K562 (cell line): ENCODE results near the gene SCN8A. TPM values are rescaled to one million over a fixed set of nuclear protein-coding genes. Genes with fewer than 3 reads are reported as not detected.

ENCODE experiments used
- ATAC-seq: fragments of 200-7000 bp; cut with Tn5 transposase; 3 replicates; pipeline ENCODE4 v1.9.1; 2020; ENCODE audit warnings: moderate library complexity
- BruUV-seq: library from RNA; stranded (reverse); fragments of 400-500 nt; replicated peaks from 2 replicates; lab custom pipeline; 2021; lab: Mats Ljungman, UMichigan
- CTCF ChIA-PET: fragments of 300-600 bp; formaldehyde crosslinking; extraction: SDS; loops from one replicate; lab custom pipeline; 2021; ENCODE audit warnings: low intra/inter-chr PET ratio; lab: Yijun Ruan, JAX
- POLR2A ChIA-PET: fragments of 300-600, 350-650 bp; sonication (Branson Sonifier 250); formaldehyde crosslinking; extraction: SDS; loops from one replicate; lab custom pipeline; 2021; ENCODE audit warnings: antibody characterized with exemption, inconsistent platforms; lab: Yijun Ruan, JAX
- DNase-seq, 4 experiments: peaks; one replicate each; pipeline versions ENCODE4 v3.0.0 to v3.0.0-alpha.2; 2011 to 2018; ENCODE audit warnings: low spot score in 3 of 4, mixed read lengths in 3 of 4; ENCODE audit errors: extremely low read depth in 1 of 4
- FAIRE-seq: peaks from 2 replicates; lab custom pipeline; 2011; peaks lifted over from hg19 to GRCh38; lab: Jason Lieb, UNC
- H2AFZ ChIP-seq: 2 replicates; pipeline ENCODE4 v1.6.0; 2011; ENCODE audit warnings: low read depth, low read length, control low read depth, inconsistent platforms
- H3K27ac ChIP-seq: fragments of 200-600 bp; 3 replicates; pipeline ENCODE4 v1.8.0; 2011; ENCODE audit warnings: low read depth, mild to moderate bottlenecking, control low read depth, inconsistent platforms, low read length, moderate library complexity, mixed read lengths; ENCODE audit errors: extremely low read depth
- H3K27me3 ChIP-seq, 2 experiments: fragments of 300-600 bp in 1 of 2; 2 replicates in 1 of 2; 3 replicates in 1 of 2; pipeline versions ENCODE4 v1.6.0 to v1.8.0; 2011; ENCODE audit warnings: inconsistent platforms in 2 of 2, low read length in 2 of 2, mild to moderate bottlenecking in 1 of 2, mixed read lengths in 1 of 2, moderate library complexity in 1 of 2; ENCODE audit not compliant: control insufficient read depth in 2 of 2, insufficient read depth in 2 of 2
- H3K36me3 ChIP-seq: fragments of 300-600 bp; 3 replicates; pipeline ENCODE4 v1.8.0; 2011; ENCODE audit warnings: mild to moderate bottlenecking, low read length, inconsistent platforms; ENCODE audit not compliant: control insufficient read depth, insufficient read depth
- H3K4me1 ChIP-seq, 2 experiments: fragments of 200-600 bp in 1 of 2; replicated peaks in 1 of 2; 2 replicates in 1 of 2; 3 replicates in 1 of 2; pipeline versions ENCODE4 v1.5.1 to v1.8.0; 2011; ENCODE audit warnings: inconsistent platforms in 2 of 2, low read length in 2 of 2, mild to moderate bottlenecking in 1 of 2, mixed read lengths in 1 of 2, moderate library complexity in 1 of 2; ENCODE audit not compliant: control insufficient read depth in 2 of 2, insufficient read depth in 2 of 2
- H3K4me2 ChIP-seq: 2 replicates; pipeline ENCODE4 v1.6.1; 2011; ENCODE audit warnings: low read length, control low read depth, inconsistent platforms, mixed read lengths; ENCODE audit not compliant: insufficient read depth
- H3K4me3 ChIP-seq: fragments of 200-600 bp; sonication (generic), shearing (Covaris generic); 2 replicates; pipeline ENCODE4 v1.5.1; 2016; ENCODE audit warnings: control low read depth, inconsistent platforms
- H3K79me2 ChIP-seq: fragments of 200-600 bp; 3 replicates; pipeline ENCODE4 v1.8.0; 2011; ENCODE audit warnings: low read length, inconsistent platforms; ENCODE audit not compliant: control insufficient read depth, insufficient read depth
- H3K9ac ChIP-seq, 2 experiments: 2 replicates each; pipeline versions ENCODE4 v1.6.0 to v1.6.1; 2011; ENCODE audit warnings: low read depth in 2 of 2, low read length in 2 of 2, control low read depth in 1 of 2, inconsistent platforms in 1 of 2, mild to moderate bottlenecking in 1 of 2, mixed read lengths in 1 of 2; ENCODE audit not compliant: insufficient read depth in 1 of 2
- H3K9me1 ChIP-seq: one replicate; pipeline ENCODE4 v1.6.0; 2011; ENCODE audit warnings: inconsistent platforms, mild to moderate bottlenecking, low read length, moderate library complexity; ENCODE audit not compliant: control insufficient read depth, insufficient read depth
- H3K9me3 ChIP-seq: replicated peaks from 2 replicates; pipeline ENCODE4 v1.5.1; 2011; ENCODE audit warnings: low read depth, low read length, inconsistent platforms; ENCODE audit not compliant: control insufficient read depth, insufficient read depth
- H4K20me1 ChIP-seq: replicated peaks from 2 replicates; pipeline ENCODE4 v1.6.1; 2011; ENCODE audit warnings: low read length, inconsistent platforms, mixed read lengths; ENCODE audit not compliant: control insufficient read depth, insufficient read depth
- ASH1L ChIP-seq: fragments of 450-650 bp; IDR thresholded peaks from 2 replicates; pipeline ENCODE4 v1.6.1; 2018; ENCODE audit warnings: borderline replicate concordance, mild to moderate bottlenecking, low read depth; ENCODE audit not compliant: partially characterized antibody
- C11orf30 ChIP-seq: fragments of 450-650 bp; IDR thresholded peaks from 2 replicates; pipeline ENCODE4 v1.6.1; 2016; ENCODE audit warnings: low read depth, mild to moderate bottlenecking
- CBX3 ChIP-seq, 2 experiments: IDR thresholded peaks; 1 replicate in 1 of 2; 2 replicates in 1 of 2; pipeline ENCODE4 v1.6.1; 2012; ENCODE audit warnings: inconsistent platforms in 2 of 2, low read length in 2 of 2, borderline replicate concordance in 1 of 2, control low read depth in 1 of 2
- CCNT2 ChIP-seq: IDR thresholded peaks from 2 replicates; pipeline ENCODE4 v1.6.1; 2011; ENCODE audit warnings: borderline replicate concordance, low read depth, mild to moderate bottlenecking, moderate library complexity, mixed read lengths, low read length; ENCODE audit not compliant: insufficient read length; ENCODE audit errors: extremely low read depth
- CXXC5 ChIP-seq: fragments of 250-450 bp; sonication (Bioruptor Pico); IDR thresholded peaks from 2 replicates; pipeline ENCODE4 v1.8.0; 2022; ENCODE audit warnings: inconsistent platforms, mild to moderate bottlenecking, moderate library complexity
- FIP1L1 ChIP-seq: fragments of 200-400 bp; formaldehyde crosslinking; IDR thresholded peaks from 2 replicates; pipeline ENCODE4 v1.6.1; 2018; ENCODE audit warnings: mild to moderate bottlenecking, low read depth, low read length; ENCODE audit not compliant: poor library complexity, severe bottlenecking
- HOXB6 ChIP-seq: fragments of 250-450 bp; sonication (Bioruptor Pico); IDR thresholded peaks from 2 replicates; pipeline ENCODE4 v1.5.1; 2022; ENCODE audit warnings: mild to moderate bottlenecking, borderline replicate concordance
- IRF2 ChIP-seq: sonication (generic); formaldehyde crosslinking; IDR thresholded peaks from 2 replicates; pipeline ENCODE4 v1.8.1; 2022; ENCODE audit warnings: mild to moderate bottlenecking, missing genetic modification reagents
- NFYB ChIP-seq: IDR thresholded peaks from 2 replicates; pipeline ENCODE4 v1.6.1; 2011; ENCODE audit warnings: mild to moderate bottlenecking, moderate library complexity; ENCODE audit not compliant: insufficient read length; ENCODE audit errors: extremely low read depth
- POLR2A ChIP-seq: fragments of 450-650 bp; conservative IDR thresholded peaks from 2 replicates; pipeline ENCODE4 v1.6.1; 2016
- RBM15 ChIP-seq: fragments of 200-400 bp; formaldehyde crosslinking; IDR thresholded peaks from 2 replicates; pipeline ENCODE4 v1.6.1; 2018; ENCODE audit warnings: mild to moderate bottlenecking, low read length, moderate library complexity; ENCODE audit not compliant: insufficient read depth
- TCF3 ChIP-seq: sonication (generic); formaldehyde crosslinking; IDR thresholded peaks from 2 replicates; pipeline ENCODE4 v1.4.0; 2020; ENCODE audit warnings: mild to moderate bottlenecking, missing genetic modification reagents
- ZNF217 ChIP-seq: sonication (generic); formaldehyde crosslinking; IDR thresholded peaks from 2 replicates; pipeline ENCODE4 v1.8.0; 2022; ENCODE audit warnings: mild to moderate bottlenecking, missing genetic modification reagents
- ZNF668 ChIP-seq: fragments of 250-450 bp; sonication (Bioruptor Pico); IDR thresholded peaks from 2 replicates; pipeline ENCODE4 v1.8.0; 2022; ENCODE audit warnings: mild to moderate bottlenecking, inconsistent platforms
- WGBS: fragments of 100-300 bp; shearing (Covaris generic); methylation state at CpG from one replicate; pipeline ENCODE4 v1.1.6; 2016; ENCODE audit warnings: low coverage, mixed read lengths; ENCODE audit not compliant: insufficient coverage; ENCODE audit errors: missing lambda C conversion rate; 5-methylcytosine and 5-hydroxymethylcytosine counted together
- in situ Hi-C: fragments of 300-500 bp; cut with MboI; formaldehyde crosslinking; loops from 4 replicates; pipeline ENCODE4 v1.15.0; 2018; ENCODE audit warnings: inconsistent platforms, mixed read lengths
- intact Hi-C: fragments of 100-400 bp; cut with micrococcal nuclease; formaldehyde crosslinking; loops from 2 replicates; pipeline ENCODE4 v1.14.2; 2022
- polyA plus RNA-seq, 8 experiments: library from polyadenylated mRNA; depleted of rRNA in 4 of 8; stranded (reverse) in 5 of 8; unstranded in 3 of 8; fragments of >200 nt; fragmentation: Nextera tagmentation in 2 of 8; fragmentation: Illumina TruSeq in 1 of 8; extraction: Ambion mirVana in 2 of 8; extraction: Trizol in 1 of 8; gene quantifications; 2 replicates each; pipeline versions ENCODE4 v1.2.1 to v1.2.3, GENCODE V29; 2011 to 2014; ENCODE audit warnings: inconsistent platforms in 1 of 8, missing spikeins in 1 of 8
- total RNA-seq, 7 experiments: library from RNA; depleted of rRNA in 6 of 7; stranded (reverse); fragments of >200 nt in 6 of 7; fragmentation: Illumina TruSeq in 2 of 7; extraction: Trizol in 2 of 7; gene quantifications; 2 replicates each; pipeline versions ENCODE4 v1.2.1 to v1.2.3, GENCODE V29; 2011 to 2021; ENCODE audit warnings: low replicate concordance in 1 of 7
- TF ChIP-seq, protein P1 (sequence below): sonication (generic); formaldehyde crosslinking; IDR thresholded peaks from 2 replicates; pipeline ENCODE4 v1.9.0; 2022; ENCODE audit warnings: mild to moderate bottlenecking, missing genetic modification reagents

The SCN8A gene
- total and polyA plus RNA-seq, 9 of the 15 experiments (the other 6 are each of a cell fraction or from before 2014, with no cell fraction given): 0.03 to 0.29 (median 0.15) TPM; not detected in 1

DNA sequence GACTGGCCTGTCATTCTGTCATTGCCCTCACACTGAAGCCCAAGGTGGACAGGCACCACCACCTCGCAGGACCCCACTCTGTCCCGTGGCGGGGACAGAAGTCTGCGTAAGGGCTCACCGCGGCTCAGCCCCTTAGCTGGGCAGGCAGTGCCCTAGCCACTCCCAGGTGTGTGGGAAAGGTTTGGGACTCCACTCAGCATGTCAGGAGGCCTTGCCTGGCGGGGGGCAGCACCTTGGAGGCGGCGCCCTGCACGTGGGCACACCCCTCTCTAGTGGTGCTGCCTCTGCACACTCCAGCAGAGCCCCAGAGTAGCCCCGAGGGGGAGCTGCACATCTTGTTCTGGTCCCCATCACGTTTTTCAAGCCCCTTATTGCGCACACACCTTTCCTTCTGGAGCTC is 221.8 kb downstream of the SCN8A start:
- no peak for FAIRE-seq
- no peaks in the 10 kb centered on the region for H3K9me3 ChIP-seq
- no peak overlapping the region for H3K4me3 ChIP-seq
- H3K4me1 ChIP-seq: peaks cover 0 to 17% of the 10 kb centered on the region in 2 experiments; a peak in 2 of 5 replicates
- BruUV-seq: no TSS peak
- no peaks in the 10 kb centered on the region for H3K79me2 ChIP-seq
- intact Hi-C loops: no loop called here
- TF ChIP-seq, protein P1, sequence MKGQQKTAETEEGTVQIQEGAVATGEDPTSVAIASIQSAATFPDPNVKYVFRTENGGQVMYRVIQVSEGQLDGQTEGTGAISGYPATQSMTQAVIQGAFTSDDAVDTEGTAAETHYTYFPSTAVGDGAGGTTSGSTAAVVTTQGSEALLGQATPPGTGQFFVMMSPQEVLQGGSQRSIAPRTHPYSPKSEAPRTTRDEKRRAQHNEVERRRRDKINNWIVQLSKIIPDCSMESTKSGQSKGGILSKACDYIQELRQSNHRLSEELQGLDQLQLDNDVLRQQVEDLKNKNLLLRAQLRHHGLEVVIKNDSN (CRISPR knock-in tag): 0 out of 2 replicates have a peak, but pooled peaks have one; percentile 6
- no peak for TF ChIP-seq FIP1L1
- 22% methylated on average over 13 of the region's 13 CpGs for WGBS
- H3K9me1 ChIP-seq: no peaks in the 10 kb centered on the region
- H3K27me3 ChIP-seq: peaks cover 27 to 63% of the 10 kb centered on the region in 2 experiments
- no peak overlapping the region for H3K4me2 ChIP-seq
- in situ Hi-C loops: no loop called here
- no peak overlapping the region for H2AFZ ChIP-seq
- no peak; the same call in 2 of the 3 replicates for ATAC-seq
- no peak overlapping the region for H3K27ac ChIP-seq
- peaks cover 10% of the 10 kb centered on the region; the same call in 1 of the 2 replicates for H4K20me1 ChIP-seq
- CTCF ChIA-PET: no interaction called here
- no peak overlapping the region for H3K9ac ChIP-seq
- no peaks in the 10 kb centered on the region for H3K36me3 ChIP-seq
- POLR2A ChIA-PET: interaction anchor here (0.8 to 1.4 kb wide), 2 partner anchors 11 to 19 kb away, joined by 3 to 4 read pairs; no protein-coding TSS in a partner anchor
- no peak for DNase-seq

GRCh38 chr12:51813931-51814310 is 222.9 kb downstream of the SCN8A start:
- H3K4me2 ChIP-seq: no peak overlapping the region
- H3K9me3 ChIP-seq: no peaks in the 10 kb centered on the region
- H3K36me3 ChIP-seq: no peaks in the 10 kb centered on the region
- 24% methylated on average over 14 of the region's 34 CpGs for WGBS
- no peaks in the 10 kb centered on the region for H3K9me1 ChIP-seq
- ATAC-seq (no peak), DNase-seq (no peak), FAIRE-seq (no peak)
- H3K27me3 ChIP-seq: peaks cover 21 to 62% of the 10 kb centered on the region in 2 experiments
- no TSS peak for BruUV-seq
- H2AFZ ChIP-seq: no peak overlapping the region
- in situ Hi-C loops (no loop called here), intact Hi-C loops (no loop called here)
- no peak overlapping the region for H3K4me3 ChIP-seq
- CTCF ChIA-PET: no interaction called here
- H3K27ac ChIP-seq: no peak overlapping the region
- H3K79me2 ChIP-seq: no peaks in the 10 kb centered on the region
- peaks cover 0 to 17% of the 10 kb centered on the region in 2 experiments; a peak in 2 of 5 replicates for H3K4me1 ChIP-seq
- POLR2A ChIA-PET: interaction anchor here (0.5 kb wide), 1 partner anchor 64 kb away, joined by 3 read pairs; no protein-coding TSS in a partner anchor
- H3K9ac ChIP-seq: no peak overlapping the region
- H4K20me1 ChIP-seq: peaks cover 10% of the 10 kb centered on the region; the same call in 1 of the 2 replicates
- TF ChIP-seq ASH1L (no peak), CCNT2 (no peak), HOXB6 (CRISPR knock-in tag) (no peak), ZNF217 (no peak), CXXC5 (CRISPR knock-in tag) (no peak), ZNF668 (CRISPR knock-in tag) (no peak), IRF2 (CRISPR knock-in tag) (no peak), RBM15 (no peak), POLR2A (no peak), NFYB (no peak), TCF3 (no peak), C11orf30 (no peak), CBX3 (IDR thresholded peaks at IDR 0.05; ENCODE audit: borderline replicate concordance in 1 of 2, low read length in 2 of 2) (no peak)
